GM10266 (cell line): Measurements from ENCODE around the gene CDH15.

Experiments
- DNase-seq: peaks from one replicate; pipeline ENCODE4 v3.0.0; 2012; ENCODE audit errors: extremely low spot score
- TF ChIP-seq, protein P1 (sequence below): IDR thresholded peaks from 2 replicates; pipeline ENCODE4 v1.5.1; 2012; ENCODE audit warnings: mild to moderate bottlenecking, low read depth; ENCODE audit not compliant: control insufficient read depth, insufficient read depth; ENCODE audit errors: missing control alignments

Gene CDH15

DNA sequence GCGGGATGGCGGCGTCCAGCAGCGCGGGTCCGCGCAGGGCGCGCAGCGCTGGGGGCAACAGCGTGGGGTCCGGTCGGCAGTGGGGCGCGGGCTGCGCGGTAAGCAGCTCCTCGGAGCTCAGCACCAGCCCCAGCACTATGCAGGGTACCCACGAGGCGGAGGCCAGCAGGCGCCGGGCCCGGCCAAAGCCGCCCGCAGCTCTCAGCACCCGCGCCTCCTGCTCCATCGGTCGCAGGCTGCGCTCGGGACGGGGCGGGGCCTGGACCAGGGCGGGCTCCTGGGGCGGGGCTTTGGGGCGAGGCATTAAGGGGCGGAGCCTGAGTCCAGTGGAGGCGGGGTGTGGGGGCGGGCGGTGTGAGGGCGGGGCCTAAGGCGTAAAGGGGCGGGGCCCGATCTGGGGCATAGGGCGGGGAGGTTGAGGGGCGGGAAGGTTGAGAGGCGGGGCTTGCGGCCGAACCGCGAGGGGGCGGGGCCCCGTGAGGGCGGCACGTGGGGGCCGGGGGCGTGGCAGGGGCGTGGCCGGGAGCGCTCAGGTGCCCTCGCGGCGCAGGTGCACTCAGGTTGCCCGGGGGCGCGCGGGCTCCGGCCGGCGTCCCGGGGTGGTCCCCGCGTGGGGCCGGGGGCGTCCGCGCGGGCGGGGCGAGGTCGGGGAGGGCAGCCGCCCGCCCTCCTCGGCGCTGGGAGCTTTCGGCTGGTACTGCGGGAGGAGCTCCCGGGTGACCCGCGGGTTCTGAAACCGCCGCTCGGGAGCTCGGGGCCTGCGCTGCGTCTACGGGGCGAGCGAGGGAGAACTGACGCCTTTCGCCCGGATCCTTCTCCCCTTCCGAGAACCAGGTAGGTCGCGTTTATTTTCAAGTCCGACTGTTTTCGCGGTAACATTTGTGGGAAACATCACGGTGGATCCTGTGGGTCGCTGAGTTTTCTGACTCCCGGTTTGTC, 30.2 kb downstream of the CDH15 start:
- TF ChIP-seq, protein P1, sequence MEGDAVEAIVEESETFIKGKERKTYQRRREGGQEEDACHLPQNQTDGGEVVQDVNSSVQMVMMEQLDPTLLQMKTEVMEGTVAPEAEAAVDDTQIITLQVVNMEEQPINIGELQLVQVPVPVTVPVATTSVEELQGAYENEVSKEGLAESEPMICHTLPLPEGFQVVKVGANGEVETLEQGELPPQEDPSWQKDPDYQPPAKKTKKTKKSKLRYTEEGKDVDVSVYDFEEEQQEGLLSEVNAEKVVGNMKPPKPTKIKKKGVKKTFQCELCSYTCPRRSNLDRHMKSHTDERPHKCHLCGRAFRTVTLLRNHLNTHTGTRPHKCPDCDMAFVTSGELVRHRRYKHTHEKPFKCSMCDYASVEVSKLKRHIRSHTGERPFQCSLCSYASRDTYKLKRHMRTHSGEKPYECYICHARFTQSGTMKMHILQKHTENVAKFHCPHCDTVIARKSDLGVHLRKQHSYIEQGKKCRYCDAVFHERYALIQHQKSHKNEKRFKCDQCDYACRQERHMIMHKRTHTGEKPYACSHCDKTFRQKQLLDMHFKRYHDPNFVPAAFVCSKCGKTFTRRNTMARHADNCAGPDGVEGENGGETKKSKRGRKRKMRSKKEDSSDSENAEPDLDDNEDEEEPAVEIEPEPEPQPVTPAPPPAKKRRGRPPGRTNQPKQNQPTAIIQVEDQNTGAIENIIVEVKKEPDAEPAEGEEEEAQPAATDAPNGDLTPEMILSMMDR = no peak
- peak; percentile 91 for DNase-seq

DNA sequence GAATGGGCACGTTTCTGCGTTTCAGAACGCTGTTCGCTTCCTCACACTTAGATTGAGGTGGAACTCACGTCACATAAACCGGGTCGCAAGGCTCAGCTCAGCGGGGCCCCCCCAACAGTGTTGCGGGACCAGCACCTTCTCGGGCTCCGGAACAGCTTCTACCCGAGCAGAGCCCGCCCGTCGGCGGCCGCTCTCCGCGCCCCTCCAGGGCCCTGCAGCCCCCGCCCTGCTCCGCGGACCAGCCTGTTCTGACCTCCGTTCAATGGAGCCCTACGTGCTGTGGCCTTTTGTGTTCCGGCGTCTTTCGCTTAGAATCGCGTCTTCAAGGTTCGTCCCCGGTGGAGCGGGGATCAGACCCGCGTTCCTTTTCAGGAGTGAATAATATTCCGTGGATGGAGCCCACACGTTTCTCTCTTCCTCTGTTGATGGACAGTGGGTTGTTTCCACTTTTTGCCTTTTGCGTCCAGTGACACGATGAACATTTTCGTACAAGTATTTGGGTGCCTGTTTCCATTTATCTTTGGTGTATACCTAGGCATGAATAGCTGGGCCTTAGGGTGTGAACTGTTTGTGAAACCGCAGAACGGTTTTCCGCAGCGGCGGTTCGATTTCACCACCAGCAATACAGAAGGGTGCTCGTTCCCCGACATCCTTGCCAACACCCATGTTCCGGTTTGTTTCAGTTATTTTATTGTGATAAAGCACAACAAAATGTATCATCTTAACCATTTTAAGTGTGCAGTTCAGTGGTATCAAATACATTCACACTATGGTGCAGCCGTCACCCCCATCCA, 31.1 kb downstream of the CDH15 start:
- DNase-seq = no peak
- TF ChIP-seq, protein P1 = no peak

DNA sequence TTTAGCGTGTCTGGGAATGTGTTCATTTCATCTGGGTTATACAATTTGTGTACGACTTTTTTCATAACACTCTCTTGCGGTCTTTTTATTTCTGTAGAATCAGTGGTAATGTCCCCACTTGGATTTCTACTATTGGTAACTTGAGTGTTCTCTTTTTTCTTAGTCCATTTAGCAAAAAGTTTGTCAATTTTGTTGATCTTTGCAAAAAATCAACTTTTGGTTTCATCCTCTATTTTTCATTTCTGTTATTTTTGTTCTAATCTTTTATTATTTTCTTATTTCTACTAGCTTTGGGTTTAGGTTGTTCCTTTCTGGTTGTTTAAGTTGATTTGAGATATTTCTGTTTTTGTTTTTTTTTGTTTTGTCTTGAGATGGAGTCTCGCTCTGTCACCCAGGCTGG, 36.4 kb downstream of the CDH15 start:
- no peak for DNase-seq
- TF ChIP-seq, protein P1 = no peak

DNA sequence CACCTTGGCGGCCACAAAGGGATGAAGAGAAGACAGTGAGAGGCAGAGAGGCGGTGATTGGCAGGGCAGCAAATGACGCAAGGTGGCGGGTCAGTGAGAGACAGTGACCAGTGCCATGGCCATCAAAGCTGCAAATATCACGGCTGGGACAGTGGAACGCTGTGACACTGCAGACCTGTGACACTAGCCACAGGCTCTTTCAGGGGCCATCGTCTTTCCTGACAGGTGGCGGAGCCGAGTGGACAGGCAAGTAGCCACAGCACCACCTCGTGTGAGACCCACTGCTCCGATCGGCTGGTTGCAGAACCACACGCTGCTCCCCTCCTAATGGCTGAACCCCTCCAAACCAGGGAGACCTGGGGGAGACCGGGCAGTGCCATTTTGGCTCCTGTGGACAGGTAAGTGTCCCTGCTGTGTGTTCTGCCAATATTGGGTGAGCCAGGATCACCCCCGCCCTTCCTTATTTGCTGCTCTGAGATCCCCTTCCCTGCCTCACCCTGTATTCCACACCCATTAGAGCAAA, 38.0 kb downstream of the CDH15 start:
- DNase-seq = no peak
- TF ChIP-seq, protein P1 = no peak

DNA sequence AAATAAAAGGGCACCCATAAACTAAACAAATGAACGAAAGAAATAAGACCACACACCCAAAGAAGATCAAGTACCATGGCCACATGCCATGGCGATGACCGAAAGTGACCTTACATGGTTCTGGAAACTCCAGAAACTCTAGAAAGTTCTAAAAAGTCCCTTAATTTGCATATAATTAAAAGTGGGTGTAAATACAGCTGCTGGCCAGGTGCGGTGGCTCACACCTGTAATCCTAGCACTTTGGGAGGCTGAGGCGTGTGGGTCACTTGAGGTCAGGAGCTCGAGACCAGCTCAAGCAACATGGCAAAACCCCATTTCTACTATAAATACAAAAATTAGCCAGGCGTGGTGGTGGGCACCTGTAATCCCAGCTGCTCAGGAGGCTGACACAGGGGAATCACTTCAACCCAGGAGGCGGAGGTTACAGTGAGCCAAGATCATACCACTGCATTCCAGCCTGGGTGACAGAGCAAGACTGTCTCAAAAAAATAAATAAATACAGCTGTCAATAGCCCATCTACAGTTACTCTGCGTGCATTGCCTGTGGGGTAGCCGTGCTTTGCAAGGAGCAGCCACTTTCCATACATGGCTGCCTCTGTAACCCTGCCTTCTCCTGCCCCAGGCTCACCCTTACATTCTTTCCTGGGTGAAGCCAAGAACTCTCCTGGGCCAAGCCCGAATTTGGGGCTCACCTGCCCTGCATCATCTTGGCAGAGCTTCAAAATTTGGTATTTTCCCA, 38.8 kb downstream of the CDH15 start:
- DNase-seq = no peak
- TF ChIP-seq, protein P1 = no peak

DNA sequence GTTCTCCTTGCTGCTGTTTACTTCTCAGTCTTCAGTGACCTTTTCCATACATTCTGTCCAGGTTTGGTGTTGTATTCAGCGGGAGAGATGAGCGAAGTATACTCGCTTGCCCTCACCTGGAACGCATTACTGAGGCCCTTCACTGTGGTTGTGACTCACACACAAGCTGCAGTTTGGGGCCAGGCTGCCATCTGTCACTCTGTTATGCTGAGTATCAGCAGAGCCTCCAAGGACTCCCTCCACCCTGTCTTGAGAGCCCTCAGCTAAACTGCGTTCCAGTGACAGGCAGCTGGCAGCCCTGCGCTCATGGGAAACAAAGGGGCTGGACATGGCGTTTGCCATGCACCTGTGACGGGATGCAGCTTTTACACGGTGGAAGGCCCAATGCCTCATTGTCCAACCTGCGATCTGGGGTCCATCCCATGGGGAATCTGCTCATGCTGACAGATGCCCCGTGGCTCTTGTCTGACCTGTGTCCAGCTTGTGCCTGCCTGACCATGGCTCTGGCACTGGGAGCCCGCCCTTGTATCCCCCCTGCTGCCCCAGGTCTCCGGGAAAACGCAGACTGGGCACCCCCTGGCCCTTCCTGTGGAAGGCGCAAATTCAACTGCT, 39.5 kb downstream of the CDH15 start:
- TF ChIP-seq, protein P1 = no peak
- no peak for DNase-seq
